Measurements from ENCODE around the gene LSM3. TPM values are rescaled to one million over a fixed set of nuclear protein-coding genes. Genes with fewer than 3 reads are reported as not detected.

LSM3 gene
- total RNA-seq, 6 experiments from 2014 or later = 15.5 to 21.1 (median 18.7) TPM

- peaks cover 11% of the 10 kb centered on the region; the same call in 1 of the 2 replicates for H3K4me1 Mint-ChIP-seq (ENCODE audit: low read depth)
- H3K27me3 Mint-ChIP-seq (ENCODE audit: insufficient read depth) = no peaks in the 10 kb centered on the region
- DNase-seq = no peak
- no peak overlapping the region for H3K27ac Mint-ChIP-seq
- H3K4me3 Mint-ChIP-seq = no peak overlapping the region
- H3K9me3 Mint-ChIP-seq = peaks cover 20% of the 10 kb centered on the region
- TF ChIP-seq CTCF (IDR thresholded peaks at IDR 0.05) = no peak
- H3K36me3 Mint-ChIP-seq (ENCODE audit: low read depth) = peaks cover 82% of the 10 kb centered on the region
Measured at GRCh38 chr3:14159426-14159825, 19.2 kb upstream of the LSM3 start.

- H3K4me3 Mint-ChIP-seq = no peak overlapping the region
- TF ChIP-seq CTCF (IDR thresholded peaks at IDR 0.05) = no peak
- peaks cover 17% of the 10 kb centered on the region for H3K4me1 Mint-ChIP-seq (ENCODE audit: low read depth)
- H3K9me3 Mint-ChIP-seq = peaks cover 20% of the 10 kb centered on the region
- no peak for DNase-seq
- no peaks in the 10 kb centered on the region for H3K27me3 Mint-ChIP-seq (ENCODE audit: insufficient read depth)
- H3K36me3 Mint-ChIP-seq (ENCODE audit: low read depth) = peaks cover 89% of the 10 kb centered on the region
- H3K27ac Mint-ChIP-seq = no peak overlapping the region
Measured at GRCh38 chr3:14161282-14161681, 17.3 kb upstream of the LSM3 start.

- peaks cover 20% of the 10 kb centered on the region for H3K9me3 Mint-ChIP-seq
- no peak overlapping the region for H3K4me3 Mint-ChIP-seq
- H3K36me3 Mint-ChIP-seq (ENCODE audit: low read depth) = peaks cover 89% of the 10 kb centered on the region
- H3K27ac Mint-ChIP-seq = no peak overlapping the region
- peaks cover 26% of the 10 kb centered on the region for H3K4me1 Mint-ChIP-seq (ENCODE audit: low read depth)
- H3K27me3 Mint-ChIP-seq (ENCODE audit: insufficient read depth) = no peaks in the 10 kb centered on the region; the same call in 1 of the 2 replicates
- DNase-seq = no peak
- TF ChIP-seq CTCF (IDR thresholded peaks at IDR 0.05) = no peak
Measured at GRCh38 chr3:14162178-14162577, 16.4 kb upstream of the LSM3 start.

GRCh38 chr3:14166877-14167603 is 11.6 kb upstream of the LSM3 start:
- H3K4me3 Mint-ChIP-seq = peak overlapping the region; percentile 79
- peak overlapping the region; percentile 85 for H3K27ac Mint-ChIP-seq
- peaks cover 71% of the 10 kb centered on the region for H3K4me1 Mint-ChIP-seq (ENCODE audit: low read depth)
- no peak for TF ChIP-seq CTCF (IDR thresholded peaks at IDR 0.05)
- peaks cover 8% of the 10 kb centered on the region for H3K9me3 Mint-ChIP-seq
- DNase-seq = peak; percentile 82
- peaks cover 87% of the 10 kb centered on the region for H3K36me3 Mint-ChIP-seq (ENCODE audit: low read depth)
- no peaks in the 10 kb centered on the region; the same call in 1 of the 2 replicates for H3K27me3 Mint-ChIP-seq (ENCODE audit: insufficient read depth)

GRCh38 chr3:14169435-14169834 is 9.2 kb upstream of the LSM3 start:
- DNase-seq = no peak
- H3K4me1 Mint-ChIP-seq (ENCODE audit: low read depth) = peaks cover 79% of the 10 kb centered on the region
- H3K27me3 Mint-ChIP-seq (ENCODE audit: insufficient read depth) = no peaks in the 10 kb centered on the region; the same call in 1 of the 2 replicates
- H3K36me3 Mint-ChIP-seq (ENCODE audit: low read depth) = peaks cover 75% of the 10 kb centered on the region
- no peaks in the 10 kb centered on the region for H3K9me3 Mint-ChIP-seq
- peak overlapping the region; percentile 74 for H3K4me3 Mint-ChIP-seq
- peak overlapping the region; percentile 85 for H3K27ac Mint-ChIP-seq
- TF ChIP-seq CTCF (IDR thresholded peaks at IDR 0.05) = no peak

All from HFFc6 (cell line).